ENCODE data around the gene SCUBE2.

The SCUBE2 gene

DNA sequence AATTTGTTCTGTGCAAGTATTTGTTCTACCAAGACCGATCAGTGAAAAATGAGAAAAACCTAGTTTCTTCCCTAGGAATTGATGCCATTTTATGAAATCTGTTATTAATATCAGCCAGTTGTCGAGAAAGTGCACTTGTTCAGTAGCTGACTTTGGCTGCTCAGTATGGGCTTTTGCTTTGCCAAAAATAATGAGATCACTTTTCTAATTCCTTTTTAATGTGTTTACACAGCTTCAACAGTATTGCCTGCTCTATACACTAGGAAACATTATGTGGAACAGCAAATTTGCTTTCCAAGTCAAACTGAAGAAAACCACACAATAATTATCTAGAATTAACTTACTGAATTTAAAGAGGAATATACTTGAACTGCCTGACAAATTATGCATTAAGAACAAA lies 34.4 kb downstream of the SCUBE2 start:
- H3K4me3 ChIP-seq (replicated peaks; ENCODE audit: low read depth, low read length), result no peak overlapping the region
- TF ChIP-seq, protein P1, sequence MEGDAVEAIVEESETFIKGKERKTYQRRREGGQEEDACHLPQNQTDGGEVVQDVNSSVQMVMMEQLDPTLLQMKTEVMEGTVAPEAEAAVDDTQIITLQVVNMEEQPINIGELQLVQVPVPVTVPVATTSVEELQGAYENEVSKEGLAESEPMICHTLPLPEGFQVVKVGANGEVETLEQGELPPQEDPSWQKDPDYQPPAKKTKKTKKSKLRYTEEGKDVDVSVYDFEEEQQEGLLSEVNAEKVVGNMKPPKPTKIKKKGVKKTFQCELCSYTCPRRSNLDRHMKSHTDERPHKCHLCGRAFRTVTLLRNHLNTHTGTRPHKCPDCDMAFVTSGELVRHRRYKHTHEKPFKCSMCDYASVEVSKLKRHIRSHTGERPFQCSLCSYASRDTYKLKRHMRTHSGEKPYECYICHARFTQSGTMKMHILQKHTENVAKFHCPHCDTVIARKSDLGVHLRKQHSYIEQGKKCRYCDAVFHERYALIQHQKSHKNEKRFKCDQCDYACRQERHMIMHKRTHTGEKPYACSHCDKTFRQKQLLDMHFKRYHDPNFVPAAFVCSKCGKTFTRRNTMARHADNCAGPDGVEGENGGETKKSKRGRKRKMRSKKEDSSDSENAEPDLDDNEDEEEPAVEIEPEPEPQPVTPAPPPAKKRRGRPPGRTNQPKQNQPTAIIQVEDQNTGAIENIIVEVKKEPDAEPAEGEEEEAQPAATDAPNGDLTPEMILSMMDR (IDR thresholded peaks at IDR 0.05; ENCODE audit: low read length, missing control alignments), result no peak
- DNase-seq (ENCODE audit: low read depth), result no peak

DNA sequence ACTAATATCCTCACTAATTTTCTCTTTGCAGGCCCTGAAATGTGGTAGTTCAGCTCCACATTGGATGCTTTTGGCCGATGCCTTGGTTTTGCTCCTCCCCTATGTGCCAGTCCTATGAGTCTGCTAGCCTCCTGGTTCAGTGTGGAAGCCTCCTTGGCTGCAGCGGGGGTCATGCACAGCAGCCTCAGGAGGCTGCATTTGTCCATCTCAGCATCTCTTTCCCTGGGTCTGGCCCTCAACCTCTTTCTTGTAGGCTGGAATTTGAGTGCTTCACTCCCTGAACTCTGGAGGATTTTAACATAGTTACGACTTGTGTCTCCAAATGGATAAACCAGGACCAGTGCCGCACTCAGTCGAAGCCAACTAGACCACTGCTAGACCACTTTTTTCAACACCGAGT lies 34.9 kb downstream of the SCUBE2 start:
- DNase-seq (ENCODE audit: low read depth), result no peak
- TF ChIP-seq, protein P1 (IDR thresholded peaks at IDR 0.05; ENCODE audit: low read length, missing control alignments), result no peak
- H3K4me3 ChIP-seq (replicated peaks; ENCODE audit: low read depth, low read length), result no peak overlapping the region

DNA sequence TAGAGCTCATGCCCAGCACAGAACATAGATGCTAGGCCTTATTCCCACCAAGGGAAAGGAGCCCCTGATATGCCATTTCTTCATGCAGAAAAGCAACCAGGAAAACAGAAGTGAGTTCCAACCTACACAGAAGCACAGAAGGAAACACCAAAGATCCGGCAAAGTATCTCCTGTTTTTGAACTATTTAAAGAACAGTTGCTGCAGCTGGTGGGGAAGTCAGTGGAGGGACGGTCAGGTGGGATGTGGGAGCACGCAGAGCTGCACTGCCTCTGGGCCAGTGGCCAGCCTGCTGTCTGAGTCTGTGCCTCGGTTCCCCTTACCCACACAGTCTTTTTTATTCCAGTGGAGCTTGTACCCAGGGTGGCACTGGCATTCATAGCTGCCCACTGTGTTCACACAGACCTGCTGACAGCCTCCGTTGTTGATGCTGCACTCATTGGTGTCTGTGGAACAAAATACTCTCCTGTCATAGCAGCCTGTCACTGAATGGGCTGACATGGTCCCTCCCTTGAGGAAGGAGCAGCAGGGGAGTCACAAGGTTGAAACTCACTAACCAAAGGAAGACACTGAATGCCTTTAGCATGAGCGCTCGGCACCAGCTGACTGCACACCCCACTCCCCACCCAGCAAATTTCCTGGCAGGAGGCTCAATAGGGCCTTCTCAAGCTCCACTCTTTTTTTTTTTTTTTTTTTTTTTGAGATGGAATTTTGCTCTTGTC lies 37.9 kb downstream of the SCUBE2 start:
- no peak overlapping the region for H3K4me3 ChIP-seq (replicated peaks; ENCODE audit: low read depth, low read length)
- TF ChIP-seq, protein P1 (IDR thresholded peaks at IDR 0.05; ENCODE audit: low read length, missing control alignments), result no peak
- DNase-seq (ENCODE audit: low read depth), result peak; percentile 10

DNA sequence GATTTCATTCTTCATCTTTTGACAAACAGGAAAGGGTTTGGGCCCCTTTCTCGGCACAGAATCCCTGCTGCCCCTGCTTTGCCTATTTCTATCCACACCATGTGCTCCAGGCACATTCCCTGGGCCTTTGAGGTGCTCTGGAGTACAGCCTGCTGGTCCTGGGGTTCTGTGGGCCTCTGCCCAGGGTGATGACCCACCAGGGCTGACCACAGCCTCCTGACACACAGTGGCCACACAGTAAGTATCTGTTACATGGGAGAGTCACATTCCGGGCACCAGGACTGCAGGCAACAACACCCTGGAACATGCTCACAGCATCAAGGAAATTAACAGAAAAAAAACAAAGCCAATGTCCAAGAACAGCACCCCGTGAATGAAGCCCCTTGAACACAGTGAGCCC lies 39.1 kb downstream of the SCUBE2 start:
- H3K4me3 ChIP-seq (replicated peaks; ENCODE audit: low read depth, low read length), result no peak overlapping the region
- DNase-seq (ENCODE audit: low read depth), result no peak
- TF ChIP-seq, protein P1 (IDR thresholded peaks at IDR 0.05; ENCODE audit: low read length, missing control alignments), result no peak

DNA sequence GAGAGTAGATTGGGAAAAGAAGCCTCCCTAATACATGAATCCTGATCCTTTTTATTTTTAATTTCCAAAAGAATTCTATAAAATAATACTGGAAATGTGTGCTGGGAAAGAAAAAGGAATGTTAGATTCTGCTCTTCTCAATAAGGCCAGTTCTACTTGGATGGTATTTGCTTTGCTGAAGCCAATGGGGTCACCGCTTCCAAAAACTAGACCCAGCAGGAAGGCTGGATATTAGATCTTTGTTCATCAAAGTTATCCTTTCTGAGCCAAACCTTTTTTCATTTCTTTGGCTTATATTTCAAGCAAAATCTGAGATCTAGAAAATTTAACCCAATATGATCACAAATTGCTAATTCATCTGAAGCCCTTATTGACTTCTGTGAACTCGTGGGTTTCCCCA lies 41.4 kb downstream of the SCUBE2 start:
- H3K4me3 ChIP-seq (replicated peaks; ENCODE audit: low read depth, low read length), result no peak overlapping the region
- TF ChIP-seq, protein P1 (IDR thresholded peaks at IDR 0.05; ENCODE audit: low read length, missing control alignments), result no peak
- no peak for DNase-seq (ENCODE audit: low read depth)

DNA sequence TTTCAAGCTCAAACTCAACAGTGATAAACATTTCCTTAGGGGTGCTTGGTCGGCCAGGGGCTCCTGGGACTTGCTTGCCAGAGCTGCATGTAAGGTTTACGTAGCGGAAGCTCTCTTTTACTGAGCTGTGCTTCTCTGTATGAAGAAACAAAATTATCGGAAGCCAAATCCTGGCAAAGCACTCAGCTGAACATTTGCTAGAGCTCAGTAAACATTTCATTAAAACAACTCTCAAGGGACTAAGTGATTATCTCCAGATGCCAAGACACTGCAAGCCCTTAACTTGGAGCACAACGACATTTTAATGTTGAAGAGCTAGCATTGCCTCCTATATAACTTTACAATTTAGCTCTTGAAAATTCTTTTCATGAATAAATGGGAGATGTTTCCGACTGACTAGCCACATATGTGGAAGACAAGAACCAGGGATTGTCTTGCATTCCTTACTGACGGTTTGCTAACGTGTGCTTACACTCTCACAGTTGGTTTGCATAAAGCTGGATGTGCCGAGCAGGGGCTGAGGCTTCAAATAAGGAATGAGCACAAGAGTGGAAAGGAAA lies 43.4 kb downstream of the SCUBE2 start:
- H3K4me3 ChIP-seq (replicated peaks; ENCODE audit: low read depth, low read length), result no peak overlapping the region
- TF ChIP-seq, protein P1 (IDR thresholded peaks at IDR 0.05; ENCODE audit: low read length, missing control alignments), result no peak
- DNase-seq (ENCODE audit: low read depth), result peak; percentile 55

DNA sequence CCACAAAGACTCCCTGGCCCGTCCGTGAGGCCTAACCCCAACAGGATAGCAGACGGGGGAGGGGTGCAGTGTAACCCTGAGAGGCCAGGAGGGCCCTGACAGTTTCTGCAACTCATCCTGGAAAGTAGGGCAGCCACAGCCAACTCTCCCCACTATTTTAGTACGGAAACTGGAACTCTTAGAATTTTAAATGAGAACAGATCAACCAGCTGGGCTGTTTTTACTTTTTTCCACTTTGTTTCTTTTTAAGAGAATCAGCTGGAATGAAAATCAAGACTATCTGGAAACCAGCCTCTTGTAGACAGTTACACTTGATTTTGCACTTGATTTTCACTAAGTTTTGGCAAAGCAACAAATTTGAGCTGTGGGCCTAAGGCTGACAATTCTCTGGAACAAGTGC lies 44.9 kb downstream of the SCUBE2 start:
- H3K4me3 ChIP-seq (replicated peaks; ENCODE audit: low read depth, low read length), result no peak overlapping the region
- DNase-seq (ENCODE audit: low read depth), result no peak
- TF ChIP-seq, protein P1 (IDR thresholded peaks at IDR 0.05; ENCODE audit: low read length, missing control alignments), result no peak
